Right atrium auricular region (tissue), 2 donors: ENCODE results near the gene ATAD1. TPM values are rescaled to one million over a fixed set of nuclear protein-coding genes. Genes with fewer than 3 reads are reported as not detected.

Experiments used
- DNase-seq: peaks from one replicate; pipeline ENCODE4 v3.0.0-alpha.2; 2019; ENCODE audit warnings: low spot score
- H3K27ac ChIP-seq, 2 donors: fragments of 200-600 bp; sonication (generic); 1 replicate in 1 of 2; 2 replicates in 1 of 2; pipeline ENCODE4 v1.5.1; 2016 to 2019
- H3K27me3 ChIP-seq, 2 donors: fragments of 200-600 bp; sonication (generic); one replicate each; pipeline versions ENCODE4 v1.5.1 to v1.6.0; 2017 to 2019
- H3K36me3 ChIP-seq: fragments of 200-600 bp; sonication (generic); one replicate; pipeline ENCODE4 v1.5.1; 2016
- H3K4me1 ChIP-seq, 2 donors: fragments of 200-600 bp; sonication (generic); one replicate each; pipeline versions ENCODE4 v1.5.1 to v1.6.0; 2017 to 2019
- H3K4me3 ChIP-seq, 2 donors: fragments of 200-600 bp; sonication (generic); 1 replicate in 1 of 2; 2 replicates in 1 of 2; pipeline ENCODE4 v1.5.1; 2017 to 2019; ENCODE audit warnings: mild to moderate bottlenecking in 1 of 2, moderate library complexity in 1 of 2
- H3K9me3 ChIP-seq, 2 donors: fragments of 200-600 bp; sonication (generic); one replicate each; pipeline ENCODE4 v1.5.1; 2019
- CTCF ChIP-seq, 2 donors: fragments of 200-600 bp; sonication (generic); IDR thresholded peaks; one replicate each; pipeline ENCODE4 v1.5.1; 2019; ENCODE audit warnings: antibody characterized with exemption in 2 of 2
- total RNA-seq, 2 donors: library from RNA; depleted of rRNA; stranded (reverse); fragments of >200 nt; gene quantifications; one replicate each; pipeline ENCODE4 v1.1.0, GENCODE V29; 2016

Gene ATAD1
- total RNA-seq, 2 donors from 2014 or later: 59.5 to 80.3 TPM

- no peaks in the 10 kb centered on the region for H3K36me3 ChIP-seq
- no peak overlapping the region for H3K27ac ChIP-seq
- H3K4me3 ChIP-seq: no peak overlapping the region
- H3K9me3 ChIP-seq: no peaks in the 10 kb centered on the region
- DNase-seq: no peak
- no peak for TF ChIP-seq CTCF (IDR thresholded peaks at IDR 0.05)
- no peaks in the 10 kb centered on the region for H3K27me3 ChIP-seq
- H3K4me1 ChIP-seq: no peaks in the 10 kb centered on the region
These were observed 93.2 kb downstream of the ATAD1 start for GRCh38 chr10:87724789-87725188.

DNA sequence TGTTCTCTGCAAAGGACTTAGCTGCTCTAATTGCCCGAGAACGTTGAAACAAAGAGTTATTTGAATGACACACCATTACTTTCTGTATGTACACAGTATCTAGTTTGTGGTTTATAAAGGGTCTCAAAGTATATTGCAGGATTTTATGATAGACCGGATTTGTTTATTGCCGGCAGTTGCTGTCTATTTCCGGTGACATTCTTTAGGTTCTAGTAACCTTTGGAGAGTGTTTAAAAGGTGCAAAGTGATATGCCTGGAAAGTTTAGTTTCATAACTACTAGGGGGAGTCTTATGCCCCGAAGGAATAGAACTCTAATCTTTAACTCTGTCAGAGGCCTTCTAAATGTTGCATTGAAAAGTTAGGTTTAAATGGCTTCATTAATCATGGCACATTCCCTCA lies 94.5 kb downstream of the ATAD1 start:
- no peak for TF ChIP-seq CTCF (IDR thresholded peaks at IDR 0.05)
- no peak overlapping the region for H3K27ac ChIP-seq
- H3K4me3 ChIP-seq: no peak overlapping the region
- H3K27me3 ChIP-seq: no peaks in the 10 kb centered on the region
- no peaks in the 10 kb centered on the region for H3K4me1 ChIP-seq
- no peaks in the 10 kb centered on the region for H3K36me3 ChIP-seq
- DNase-seq: no peak
- H3K9me3 ChIP-seq: no peaks in the 10 kb centered on the region

GRCh38 chr10:87722716-87723115 lies 95.3 kb downstream of the ATAD1 start:
- H3K4me1 ChIP-seq: no peaks in the 10 kb centered on the region
- no peak overlapping the region for H3K4me3 ChIP-seq
- peak overlapping the region in 1 of 2 donors; percentile 45 for H3K27ac ChIP-seq
- H3K9me3 ChIP-seq: no peaks in the 10 kb centered on the region
- no peak for DNase-seq
- TF ChIP-seq CTCF (IDR thresholded peaks at IDR 0.05): no peak
- no peaks in the 10 kb centered on the region for H3K36me3 ChIP-seq
- H3K27me3 ChIP-seq: no peaks in the 10 kb centered on the region

DNA sequence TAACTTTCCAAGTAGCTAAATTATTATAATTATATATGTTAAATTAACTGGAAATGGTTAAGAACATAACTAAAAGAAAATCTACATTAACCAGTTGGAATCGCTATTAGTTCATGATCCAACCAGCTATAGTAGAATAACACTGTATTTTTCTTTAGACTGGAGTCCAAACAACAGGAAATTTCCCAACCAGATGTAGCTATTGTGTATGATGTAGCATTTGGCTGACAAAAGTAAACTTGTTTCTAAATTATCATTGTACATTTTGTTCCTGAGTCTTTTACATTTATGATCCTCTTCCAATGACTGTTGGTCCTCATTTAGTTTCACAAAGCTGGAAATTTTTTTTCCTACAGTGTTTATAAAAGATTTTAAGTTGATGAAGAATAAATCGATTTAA lies 96.2 kb downstream of the ATAD1 start:
- no peaks in the 10 kb centered on the region for H3K9me3 ChIP-seq
- no peak for TF ChIP-seq CTCF (IDR thresholded peaks at IDR 0.05)
- no peaks in the 10 kb centered on the region for H3K4me1 ChIP-seq
- no peaks in the 10 kb centered on the region for H3K27me3 ChIP-seq
- no peaks in the 10 kb centered on the region for H3K36me3 ChIP-seq
- DNase-seq: no peak
- H3K4me3 ChIP-seq: no peak overlapping the region
- H3K27ac ChIP-seq: peak overlapping the region in 1 of 2 donors; percentile 45

- TF ChIP-seq CTCF (IDR thresholded peaks at IDR 0.05): no peak
- Histone ChIP-seq H3K36me3 (no peaks in the 10 kb centered on the region), H3K27me3 (no peaks in the 10 kb centered on the region), H3K27ac (peak overlapping the region in 1 of 2 donors; percentile 45), H3K9me3 (no peaks in the 10 kb centered on the region), H3K4me3 (no peak overlapping the region), H3K4me1 (peaks cover 0 to 8% of the 10 kb centered on the region in 2 donors)
- DNase-seq: no peak
These were observed 97.4 kb downstream of the ATAD1 start for GRCh38 chr10:87720665-87721064.

GRCh38 chr10:87716348-87716670 lies 101.7 kb downstream of the ATAD1 start:
- no peaks in the 10 kb centered on the region for H3K36me3 ChIP-seq
- no peaks in the 10 kb centered on the region for H3K27me3 ChIP-seq
- DNase-seq: no peak
- no peak for TF ChIP-seq CTCF (IDR thresholded peaks at IDR 0.05)
- H3K9me3 ChIP-seq: no peaks in the 10 kb centered on the region
- H3K27ac ChIP-seq: peak overlapping the region in 1 of 2 donors; percentile 43
- H3K4me3 ChIP-seq: no peak overlapping the region
- H3K4me1 ChIP-seq: peaks cover 0 to 10% of the 10 kb centered on the region in 2 donors
